Stimulated activated CD8-positive, alpha-beta memory T cell treated with anti-CD3 and anti-CD28 coated beads, Interleukin-7, amount 100 ng/mL, for 4 hours (primary cell): ENCODE data around the gene FYB2.

Source experiments
- DNase-seq, 2 donors: peaks; one replicate each; pipeline ENCODE4 v3.0.0-alpha.2; 2020; ENCODE audit warnings: low read depth in 2 of 2

FYB2 gene

GRCh38 chr1:56819387-56819899 lies at the start of gene FYB2:
TSS of gene FYB2 (minus strand) at chr1:56819404. CDS start at chr1:56819290, 114 bp downstream.
- DNase-seq, result no peak

GRCh38 chr1:56868761-56869160 lies 49.6 kb upstream of the FYB2 start:
- DNase-seq, result no peak

- no peak for DNase-seq
Observed at GRCh38 chr1:56867491-56867890, 48.3 kb upstream of the FYB2 start.

- DNase-seq, result no peak
Observed at GRCh38 chr1:56866656-56867055, 47.5 kb upstream of the FYB2 start.

- no peak for DNase-seq
Observed at GRCh38 chr1:56864430-56864829, 45.2 kb upstream of the FYB2 start.

GRCh38 chr1:56863265-56863992 lies 44.2 kb upstream of the FYB2 start:
- DNase-seq, result no peak

- DNase-seq, result no peak
Observed at GRCh38 chr1:56859287-56859686, 40.1 kb upstream of the FYB2 start.

GRCh38 chr1:56856186-56856585 lies 37.0 kb upstream of the FYB2 start:
- no peak for DNase-seq

GRCh38 chr1:56855190-56855589 lies 36.0 kb upstream of the FYB2 start:
- DNase-seq, result no peak

GRCh38 chr1:56854521-56855099 lies 35.4 kb upstream of the FYB2 start, which contains the start of gene C8A:
TSS of gene C8A (plus strand) at chr1:56854797. CDS start at chr1:56854902, 105 bp downstream.
- no peak for DNase-seq

- DNase-seq, result no peak
Observed at GRCh38 chr1:56852476-56852875, 33.3 kb upstream of the FYB2 start.

GRCh38 chr1:56850922-56851321 lies 31.7 kb upstream of the FYB2 start:
- DNase-seq, result no peak

- DNase-seq, result no peak
Observed at GRCh38 chr1:56850411-56850810, 31.2 kb upstream of the FYB2 start.

- DNase-seq, result no peak
Observed at GRCh38 chr1:56849750-56850149, 30.5 kb upstream of the FYB2 start.

GRCh38 chr1:56845343-56845742 lies 26.1 kb upstream of the FYB2 start:
- no peak for DNase-seq

- no peak for DNase-seq
Observed at GRCh38 chr1:56844545-56845136, 25.4 kb upstream of the FYB2 start.

- no peak for DNase-seq
Observed at GRCh38 chr1:56843544-56843943, 24.3 kb upstream of the FYB2 start.

GRCh38 chr1:56838759-56839158 lies 19.6 kb upstream of the FYB2 start:
- DNase-seq, result no peak

- no peak for DNase-seq
Observed at GRCh38 chr1:56837244-56837939, 18.2 kb upstream of the FYB2 start.

GRCh38 chr1:56836359-56836758 lies 17.2 kb upstream of the FYB2 start:
- DNase-seq, result no peak

GRCh38 chr1:56835657-56836056 lies 16.5 kb upstream of the FYB2 start:
- no peak for DNase-seq

- DNase-seq, result no peak
Observed at GRCh38 chr1:56834137-56834900, 15.1 kb upstream of the FYB2 start.
